HL-60 (cell line): ENCODE results near the gene SSTR5.
A peak's percentile ranks its signal among the peaks of the same experiment; 100 is the strongest.

Source experiments
- DNase-seq, 2 experiments: peaks; one replicate each; pipeline ENCODE4 v3.0.0-alpha.2; 2010 to 2020; ENCODE audit warnings: low read depth in 1 of 2, low spot score in 1 of 2
- H3K27ac ChIP-seq: fragments of 250-450 bp; sonication (Bioruptor Pico); replicated peaks from 2 replicates; pipeline ENCODE4 v1.5.1; 2020; ENCODE audit warnings: mild to moderate bottlenecking, moderate library complexity
- H3K27me3 ChIP-seq: fragments of 250-450 bp; sonication (Bioruptor Pico); 2 replicates; pipeline ENCODE4 v1.5.1; 2021; ENCODE audit warnings: mild to moderate bottlenecking, moderate library complexity; ENCODE audit not compliant: insufficient read depth, poor library complexity, severe bottlenecking
- H3K4me3 ChIP-seq: replicated peaks from 2 replicates; pipeline ENCODE4 v1.5.1; 2011; ENCODE audit warnings: mild to moderate bottlenecking, control low read depth, low read length; ENCODE audit not compliant: insufficient read depth
- CTCF ChIP-seq: IDR thresholded peaks from one replicate; pipeline ENCODE4 v1.5.1; 2011; ENCODE audit warnings: low read length, control low read depth, inconsistent platforms; ENCODE audit not compliant: insufficient read depth
- GABPA ChIP-seq: IDR thresholded peaks from 2 replicates; pipeline ENCODE4 v1.6.1; 2012; ENCODE audit warnings: low read depth
- POLR2AphosphoS5 ChIP-seq: IDR thresholded peaks from 2 replicates; pipeline ENCODE4 v1.6.1; 2012; ENCODE audit warnings: low read depth
- REST ChIP-seq: IDR thresholded peaks from 2 replicates; pipeline ENCODE4 v1.6.1; 2012; ENCODE audit warnings: low read depth; ENCODE audit not compliant: insufficient replicate concordance
- SPI1 ChIP-seq: IDR thresholded peaks from 2 replicates; pipeline ENCODE4 v1.6.1; 2012; ENCODE audit warnings: low read depth, mild to moderate bottlenecking, borderline replicate concordance

SSTR5 gene

GRCh38 chr16:1057252-1057932, 15.2 kb upstream of the SSTR5 start:
- H3K4me3 ChIP-seq, result no peak overlapping the region
- H3K27ac ChIP-seq, result no peak overlapping the region
- H3K27me3 ChIP-seq, result no peaks in the 10 kb centered on the region
- TF ChIP-seq CTCF (peak; percentile 17), REST (no peak)
- DNase-seq, result peak in 1 of 2 experiments; percentile 12

- TF ChIP-seq CTCF (no peak), GABPA (no peak), POLR2AphosphoS5 (no peak), REST (no peak), SPI1 (no peak)
- Histone ChIP-seq H3K4me3 (no peak overlapping the region), H3K27ac (no peak overlapping the region), H3K27me3 (no peaks in the 10 kb centered on the region)
- DNase-seq, result no peak
Measured at GRCh38 chr16:1058216-1058615, 14.3 kb upstream of the SSTR5 start.

- Histone ChIP-seq H3K27me3 (no peaks in the 10 kb centered on the region), H3K27ac (no peak overlapping the region), H3K4me3 (no peak overlapping the region)
- DNase-seq, result no peak
- no peak for TF ChIP-seq SPI1
- no peak for TF ChIP-seq REST
- no peak for TF ChIP-seq CTCF
- no peak for TF ChIP-seq POLR2AphosphoS5
- no peak for TF ChIP-seq GABPA
Measured at GRCh38 chr16:1059310-1059709, 13.2 kb upstream of the SSTR5 start.
